ENCODE data around the gene SYNE3. TPM values are rescaled to one million over a fixed set of nuclear protein-coding genes. Genes with fewer than 3 reads are reported as not detected.

The SYNE3 gene
- total RNA-seq, 4 donors from 2014 or later, result 4.9 to 36.1 (median 15.2) TPM

- no peak for DNase-seq
- Histone ChIP-seq H3K27me3 (no peaks in the 10 kb centered on the region), H3K4me1 (peaks cover 6 to 7% of the 10 kb centered on the region in 2 donors), H3K27ac (peak overlapping the region in 1 of 2 donors; percentile 15), H3K36me3 (no peaks in the 10 kb centered on the region), H3K9me3 (no peaks in the 10 kb centered on the region), H3K4me3 (no peak overlapping the region)
- TF ChIP-seq POLR2A (IDR thresholded peaks at IDR 0.05), result no peak
- TF ChIP-seq, protein P1, sequence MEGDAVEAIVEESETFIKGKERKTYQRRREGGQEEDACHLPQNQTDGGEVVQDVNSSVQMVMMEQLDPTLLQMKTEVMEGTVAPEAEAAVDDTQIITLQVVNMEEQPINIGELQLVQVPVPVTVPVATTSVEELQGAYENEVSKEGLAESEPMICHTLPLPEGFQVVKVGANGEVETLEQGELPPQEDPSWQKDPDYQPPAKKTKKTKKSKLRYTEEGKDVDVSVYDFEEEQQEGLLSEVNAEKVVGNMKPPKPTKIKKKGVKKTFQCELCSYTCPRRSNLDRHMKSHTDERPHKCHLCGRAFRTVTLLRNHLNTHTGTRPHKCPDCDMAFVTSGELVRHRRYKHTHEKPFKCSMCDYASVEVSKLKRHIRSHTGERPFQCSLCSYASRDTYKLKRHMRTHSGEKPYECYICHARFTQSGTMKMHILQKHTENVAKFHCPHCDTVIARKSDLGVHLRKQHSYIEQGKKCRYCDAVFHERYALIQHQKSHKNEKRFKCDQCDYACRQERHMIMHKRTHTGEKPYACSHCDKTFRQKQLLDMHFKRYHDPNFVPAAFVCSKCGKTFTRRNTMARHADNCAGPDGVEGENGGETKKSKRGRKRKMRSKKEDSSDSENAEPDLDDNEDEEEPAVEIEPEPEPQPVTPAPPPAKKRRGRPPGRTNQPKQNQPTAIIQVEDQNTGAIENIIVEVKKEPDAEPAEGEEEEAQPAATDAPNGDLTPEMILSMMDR (IDR thresholded peaks at IDR 0.05), result no peak
- intact Hi-C loops (cut with DNase I; ENCODE audit: low total_unique reads), result no loop called here
These were observed 7.0 kb downstream of the SYNE3 start for GRCh38 chr14:95509495-95509894.

DNA sequence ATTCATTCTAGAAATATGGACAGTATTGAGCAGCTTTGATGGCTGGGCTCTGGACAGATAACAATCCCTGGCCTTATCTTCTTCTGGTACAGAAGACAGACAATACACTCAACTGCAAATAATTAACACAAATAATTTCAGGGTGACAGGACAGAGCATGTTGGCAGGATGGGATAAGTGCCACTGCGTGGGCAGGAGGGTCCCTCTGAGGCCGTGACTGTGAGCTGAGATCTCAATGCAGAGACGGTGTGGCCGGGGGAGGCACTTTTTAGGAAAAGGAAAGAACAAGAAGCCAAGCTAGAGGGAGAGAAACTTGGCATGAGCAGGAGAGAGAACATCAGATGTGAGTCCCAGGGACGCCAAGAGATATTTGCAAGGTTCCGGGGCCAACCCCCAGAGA, 8.1 kb downstream of the SYNE3 start:
- H3K27ac ChIP-seq, result peak overlapping the region; percentile 57 to 62
- no peaks in the 10 kb centered on the region for H3K9me3 ChIP-seq
- TF ChIP-seq POLR2A (IDR thresholded peaks at IDR 0.05), result no peak
- TF ChIP-seq, protein P1 (IDR thresholded peaks at IDR 0.05), result no peak

DNA sequence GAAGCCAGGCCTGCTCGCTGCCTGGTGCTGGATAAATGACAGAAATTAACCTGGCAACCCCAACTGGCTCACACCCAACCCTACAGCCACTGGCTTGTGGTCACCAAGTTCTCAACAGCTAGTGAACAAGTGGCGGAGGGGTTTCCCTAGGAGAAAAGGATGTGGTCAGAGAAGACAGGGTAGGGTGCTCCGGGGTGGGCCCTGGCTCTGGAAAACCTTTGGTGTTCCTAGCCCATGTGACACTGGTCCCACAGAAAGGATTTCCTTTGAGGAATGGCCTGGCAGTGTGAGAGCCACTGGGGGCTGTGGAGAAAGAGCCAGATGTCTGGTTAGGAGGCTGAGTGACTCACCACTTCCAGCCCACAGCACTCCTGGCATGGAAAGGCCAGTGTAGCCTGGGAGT, 8.7 kb downstream of the SYNE3 start:
- no peaks in the 10 kb centered on the region for H3K27me3 ChIP-seq
- H3K4me3 ChIP-seq, result no peak overlapping the region
- H3K4me1 ChIP-seq, result peaks cover 6 to 7% of the 10 kb centered on the region in 2 donors
- no peaks in the 10 kb centered on the region for H3K9me3 ChIP-seq
- peak overlapping the region; percentile 57 to 62 for H3K27ac ChIP-seq
- TF ChIP-seq POLR2A (IDR thresholded peaks at IDR 0.05), result no peak
- TF ChIP-seq, protein P1 (IDR thresholded peaks at IDR 0.05), result no peak
- DNase-seq, result no peak
- H3K36me3 ChIP-seq, result no peaks in the 10 kb centered on the region
- intact Hi-C loops (cut with DNase I; ENCODE audit: low total_unique reads), result no loop called here

More for the DNA sequence above, 8.1 kb downstream of the SYNE3 start:
- no peaks in the 10 kb centered on the region for H3K27me3 ChIP-seq
- H3K36me3 ChIP-seq, result no peaks in the 10 kb centered on the region
- no peak overlapping the region for H3K4me3 ChIP-seq
- H3K4me1 ChIP-seq, result peaks cover 6 to 7% of the 10 kb centered on the region in 2 donors
- no peak for DNase-seq
- intact Hi-C loops (cut with DNase I; ENCODE audit: low total_unique reads), result no loop called here

DNA sequence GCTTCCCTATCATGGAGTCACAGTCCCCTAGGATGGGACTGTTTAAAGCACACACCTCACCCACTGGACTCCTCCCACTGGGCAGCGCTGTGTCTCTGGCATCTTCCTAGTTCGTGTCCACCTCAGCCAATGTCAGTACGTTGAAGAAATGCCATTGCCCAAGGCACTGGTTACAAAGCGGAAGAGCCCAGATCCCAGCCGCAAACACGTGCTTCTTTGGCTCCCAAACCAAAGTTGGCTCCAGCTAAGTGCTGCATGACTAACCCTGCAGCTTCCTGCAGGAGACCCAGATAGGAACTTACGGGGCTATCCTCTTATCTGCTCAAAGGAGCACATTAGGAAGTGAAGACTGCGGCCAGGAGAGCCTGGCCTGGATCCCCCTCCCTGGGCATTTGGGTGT, 9.3 kb downstream of the SYNE3 start:
- H3K4me1 ChIP-seq, result peaks cover 6 to 7% of the 10 kb centered on the region in 2 donors
- no peaks in the 10 kb centered on the region for H3K36me3 ChIP-seq
- H3K4me3 ChIP-seq, result no peak overlapping the region
- intact Hi-C loops (cut with DNase I; ENCODE audit: low total_unique reads), result no loop called here
- H3K27me3 ChIP-seq, result no peaks in the 10 kb centered on the region
- peak overlapping the region; percentile 57 to 62 for H3K27ac ChIP-seq
- no peaks in the 10 kb centered on the region for H3K9me3 ChIP-seq
- peak; percentile 74 to 76 for DNase-seq
- no peak for TF ChIP-seq POLR2A (IDR thresholded peaks at IDR 0.05)
- TF ChIP-seq, protein P1 (IDR thresholded peaks at IDR 0.05), result no peak

DNA sequence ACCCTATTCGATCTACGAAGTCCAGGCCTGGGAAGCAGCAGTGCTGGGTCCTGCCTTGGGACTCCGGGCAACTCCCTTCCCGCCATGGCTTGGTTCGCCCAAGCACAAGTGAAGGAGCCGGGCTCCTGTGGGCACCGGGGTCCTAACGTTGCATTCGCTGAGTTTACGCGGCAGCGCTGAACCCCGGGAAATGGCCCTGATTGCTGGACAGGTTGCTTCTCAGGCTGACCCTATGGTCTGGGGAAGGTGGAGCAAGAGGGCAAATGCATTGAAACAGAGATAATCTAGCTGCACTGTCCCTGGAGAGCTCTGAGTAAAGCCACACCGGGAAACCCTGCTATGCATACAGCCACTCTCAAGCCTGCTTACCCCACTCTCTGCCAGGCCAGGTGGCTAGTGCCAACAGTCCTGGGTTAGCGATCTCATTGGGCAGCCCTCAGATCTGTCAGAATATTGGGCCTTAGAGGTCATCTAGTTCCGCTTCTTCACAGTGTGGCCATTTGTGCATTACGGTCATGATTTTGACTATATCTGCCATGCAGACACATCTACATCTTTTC, 11.3 kb downstream of the SYNE3 start:
- H3K9me3 ChIP-seq, result no peaks in the 10 kb centered on the region
- TF ChIP-seq POLR2A (IDR thresholded peaks at IDR 0.05), result no peak
- TF ChIP-seq, protein P1 (IDR thresholded peaks at IDR 0.05), result no peak
- peaks cover 6 to 7% of the 10 kb centered on the region in 2 donors for H3K4me1 ChIP-seq
- no peak for DNase-seq
- no peaks in the 10 kb centered on the region for H3K36me3 ChIP-seq
- intact Hi-C loops (cut with DNase I; ENCODE audit: low total_unique reads), result no loop called here
- no peak overlapping the region for H3K27ac ChIP-seq
- no peak overlapping the region for H3K4me3 ChIP-seq
- no peaks in the 10 kb centered on the region for H3K27me3 ChIP-seq
